ENCODE measurements around the gene RNF144B.

DNA sequence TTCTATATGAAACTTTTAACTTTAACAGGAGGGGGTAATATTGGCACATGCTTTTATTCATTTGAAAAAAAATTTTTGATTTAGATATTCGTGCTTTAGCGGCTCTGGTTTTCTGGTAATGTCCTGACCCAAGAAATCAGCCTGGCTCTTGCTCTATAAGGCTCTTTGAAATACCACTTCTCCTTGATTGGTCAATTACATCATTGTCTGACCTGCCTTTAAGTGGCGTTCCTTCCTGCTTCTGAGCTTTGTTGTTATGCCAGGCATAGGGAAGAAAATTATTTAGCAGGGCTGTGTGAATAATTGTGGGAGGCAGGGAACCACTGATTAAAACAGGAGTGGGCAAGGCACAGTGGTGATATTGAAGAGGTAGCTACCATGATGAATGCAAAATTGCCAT lies 3.9 kb downstream of the RNF144B start:
- TF ChIP-seq, protein P1, sequence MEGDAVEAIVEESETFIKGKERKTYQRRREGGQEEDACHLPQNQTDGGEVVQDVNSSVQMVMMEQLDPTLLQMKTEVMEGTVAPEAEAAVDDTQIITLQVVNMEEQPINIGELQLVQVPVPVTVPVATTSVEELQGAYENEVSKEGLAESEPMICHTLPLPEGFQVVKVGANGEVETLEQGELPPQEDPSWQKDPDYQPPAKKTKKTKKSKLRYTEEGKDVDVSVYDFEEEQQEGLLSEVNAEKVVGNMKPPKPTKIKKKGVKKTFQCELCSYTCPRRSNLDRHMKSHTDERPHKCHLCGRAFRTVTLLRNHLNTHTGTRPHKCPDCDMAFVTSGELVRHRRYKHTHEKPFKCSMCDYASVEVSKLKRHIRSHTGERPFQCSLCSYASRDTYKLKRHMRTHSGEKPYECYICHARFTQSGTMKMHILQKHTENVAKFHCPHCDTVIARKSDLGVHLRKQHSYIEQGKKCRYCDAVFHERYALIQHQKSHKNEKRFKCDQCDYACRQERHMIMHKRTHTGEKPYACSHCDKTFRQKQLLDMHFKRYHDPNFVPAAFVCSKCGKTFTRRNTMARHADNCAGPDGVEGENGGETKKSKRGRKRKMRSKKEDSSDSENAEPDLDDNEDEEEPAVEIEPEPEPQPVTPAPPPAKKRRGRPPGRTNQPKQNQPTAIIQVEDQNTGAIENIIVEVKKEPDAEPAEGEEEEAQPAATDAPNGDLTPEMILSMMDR (conservative IDR thresholded peaks at IDR 0.05; ENCODE audit: low read length), result no peak
- no peak for TF ChIP-seq EZH2phosphoT487 (IDR thresholded peaks at IDR 0.05; ENCODE audit: borderline replicate concordance)

Data from Loucy (cell line).